GM18870 (cell line): ENCODE results near the gene INPP5D.

Source experiments
- ATAC-seq: cut with Tn5 transposase; IDR thresholded peaks from one replicate; pipeline ENCODE4 v1.9.1; 2021; ENCODE audit warnings: moderate library complexity; ENCODE audit not compliant: unreplicated experiment

The INPP5D gene

DNA sequence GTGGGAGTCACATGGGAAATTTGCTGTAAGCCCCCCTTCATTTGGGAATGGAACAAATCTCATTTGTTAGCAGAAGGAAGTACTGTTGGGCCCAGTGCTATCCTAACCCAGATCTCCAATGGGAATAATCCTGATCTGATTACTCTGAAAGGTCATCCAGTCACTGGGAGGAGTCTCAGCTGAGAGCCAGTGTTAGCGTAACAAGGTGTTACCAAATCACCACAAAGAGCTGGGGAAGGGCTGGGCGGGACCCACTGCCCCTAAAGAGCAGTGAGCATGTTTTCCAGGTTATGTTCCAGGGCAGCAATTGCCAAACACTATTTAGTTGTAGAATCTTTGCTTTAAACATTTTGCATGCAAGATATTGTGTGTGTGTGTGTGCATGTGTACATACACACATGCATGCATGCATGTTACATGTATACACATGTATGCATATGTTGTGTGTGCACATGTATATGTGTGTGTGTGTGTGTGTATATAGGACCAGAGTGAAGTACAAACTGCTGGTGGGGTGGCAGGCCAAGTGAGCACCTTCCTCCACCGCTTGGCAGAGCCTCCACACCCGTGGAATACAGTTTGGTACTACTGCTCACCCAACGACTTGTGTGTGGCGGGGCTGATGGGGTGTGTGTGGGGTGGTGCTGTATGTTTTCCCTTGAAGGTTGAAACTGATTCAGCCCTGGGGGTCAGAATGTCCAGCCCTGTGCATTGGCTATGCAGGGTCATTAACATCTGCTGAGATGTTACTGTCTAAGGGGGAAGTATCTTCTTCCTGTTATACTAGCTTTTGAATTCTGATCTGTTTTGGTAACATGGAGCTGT is 15.2 kb downstream of the INPP5D start:
- ATAC-seq, result peak; percentile 24

- ATAC-seq, result peak; percentile 44
These were observed 15.8 kb downstream of the INPP5D start for GRCh38 chr2:233075966-233076339.

DNA sequence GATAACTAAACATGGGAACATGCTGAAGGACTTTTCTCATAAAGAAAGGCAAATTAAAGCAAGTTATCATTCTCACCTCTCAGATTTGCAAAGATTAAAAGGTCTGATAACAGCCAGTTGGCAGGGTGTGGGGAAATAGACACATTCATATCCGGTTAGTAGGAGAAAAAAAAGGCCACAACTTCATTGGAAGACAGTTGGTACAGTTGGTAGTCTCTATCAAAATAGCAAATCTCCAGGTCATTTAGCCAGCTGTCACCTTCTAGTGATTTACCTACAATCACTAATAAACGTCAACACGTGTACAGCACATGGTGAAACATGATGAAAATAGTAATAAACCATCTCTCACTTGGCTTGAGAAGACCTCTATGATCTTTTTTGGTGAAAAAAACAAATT is 16.6 kb downstream of the INPP5D start:
- ATAC-seq, result no peak

DNA sequence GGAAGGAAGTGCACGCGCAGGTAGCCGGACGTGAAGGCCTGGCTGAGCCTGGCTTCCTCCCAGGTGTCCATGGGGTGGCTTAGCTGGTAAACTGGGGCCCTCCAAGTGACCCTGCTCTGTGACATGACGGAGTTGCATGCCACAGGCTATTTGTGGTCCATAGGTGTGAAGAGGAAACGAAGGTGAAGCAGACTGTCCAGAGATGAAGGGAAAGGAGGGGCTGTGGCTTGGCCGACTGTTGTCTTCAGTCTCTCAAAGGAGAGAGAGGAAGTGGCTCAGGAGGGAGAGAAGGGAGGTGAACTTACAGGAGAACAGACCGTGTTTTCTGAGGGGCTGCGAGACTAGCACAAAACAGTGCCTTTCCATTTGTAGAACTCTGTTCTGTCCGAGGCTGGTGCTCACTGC is 19.3 kb downstream of the INPP5D start:
- ATAC-seq, result peak; percentile 30

GRCh38 chr2:233079953-233080835 is 20.1 kb downstream of the INPP5D start:
- ATAC-seq, result no peak

- no peak for ATAC-seq
These were observed 20.7 kb downstream of the INPP5D start for GRCh38 chr2:233080836-233081229.

GRCh38 chr2:233081232-233081730 is 21.1 kb downstream of the INPP5D start:
- ATAC-seq, result no peak

GRCh38 chr2:233081731-233082221 is 21.6 kb downstream of the INPP5D start:
- ATAC-seq, result no peak

- peak; percentile 48 for ATAC-seq
These were observed 22.2 kb downstream of the INPP5D start for GRCh38 chr2:233082222-233082930.

GRCh38 chr2:233082931-233083755 is 23.0 kb downstream of the INPP5D start:
- ATAC-seq, result no peak

DNA sequence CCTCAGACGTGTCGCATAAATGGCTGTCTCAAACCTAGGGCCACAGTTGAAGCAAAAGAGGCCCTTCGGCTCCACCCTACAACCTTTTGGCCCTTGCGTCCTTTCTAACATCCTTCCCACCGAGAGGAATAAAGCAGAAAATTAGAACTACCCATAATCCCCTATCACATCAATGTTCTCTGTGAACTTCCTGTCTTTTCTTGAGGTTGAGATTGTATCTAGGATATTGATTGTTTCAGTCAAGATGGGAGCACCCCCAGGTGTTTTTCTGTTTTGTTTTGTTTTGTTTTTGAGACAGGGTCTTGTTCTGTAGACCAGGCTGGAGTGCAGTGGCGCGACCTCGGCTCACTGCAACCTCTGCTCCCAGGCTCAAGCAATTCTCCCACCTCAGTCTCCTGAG is 23.6 kb downstream of the INPP5D start:
- ATAC-seq, result no peak

DNA sequence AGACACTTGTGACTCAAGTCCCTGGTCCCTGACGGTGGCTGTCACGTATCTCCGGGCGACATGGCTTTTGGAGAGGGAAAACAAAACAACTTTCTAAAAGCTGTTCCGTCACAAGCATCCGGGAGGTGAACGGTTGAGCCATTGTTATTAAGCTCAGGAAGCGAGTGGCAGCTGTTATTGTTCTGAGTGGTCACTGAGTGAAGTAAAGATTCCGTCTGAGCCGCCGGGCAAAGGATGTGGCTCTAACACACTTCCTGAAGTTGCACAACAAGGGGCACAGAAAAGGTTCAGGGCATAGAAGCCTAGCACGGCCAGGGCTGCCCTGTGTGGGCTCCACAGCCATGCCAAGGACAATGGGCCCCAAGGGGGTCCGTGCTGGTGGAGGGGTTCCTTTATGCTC is 24.3 kb downstream of the INPP5D start:
- ATAC-seq, result no peak

GRCh38 chr2:233085037-233085838 is 25.1 kb downstream of the INPP5D start:
- no peak for ATAC-seq

- ATAC-seq, result no peak
These were observed 25.7 kb downstream of the INPP5D start for GRCh38 chr2:233085839-233086150.

DNA sequence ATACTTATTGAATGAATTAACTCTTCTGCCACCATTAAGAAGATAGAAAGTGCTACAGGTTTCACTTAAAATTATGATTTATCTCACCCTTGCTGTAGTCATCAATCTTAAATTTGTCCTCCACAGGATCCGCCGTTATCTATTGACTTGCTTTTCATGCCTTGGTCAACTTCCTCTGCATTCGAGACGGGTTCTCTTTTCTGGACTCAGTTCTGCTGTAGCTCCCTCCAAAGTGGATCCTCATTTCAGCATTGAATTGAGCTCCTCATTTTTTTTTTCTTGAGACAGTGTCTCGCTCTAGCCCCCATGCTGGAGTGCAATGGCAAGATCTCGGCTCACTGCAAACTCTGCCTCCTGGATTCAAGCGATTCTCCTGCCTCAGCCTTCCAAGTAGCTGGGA is 27.6 kb downstream of the INPP5D start:
- no peak for ATAC-seq

DNA sequence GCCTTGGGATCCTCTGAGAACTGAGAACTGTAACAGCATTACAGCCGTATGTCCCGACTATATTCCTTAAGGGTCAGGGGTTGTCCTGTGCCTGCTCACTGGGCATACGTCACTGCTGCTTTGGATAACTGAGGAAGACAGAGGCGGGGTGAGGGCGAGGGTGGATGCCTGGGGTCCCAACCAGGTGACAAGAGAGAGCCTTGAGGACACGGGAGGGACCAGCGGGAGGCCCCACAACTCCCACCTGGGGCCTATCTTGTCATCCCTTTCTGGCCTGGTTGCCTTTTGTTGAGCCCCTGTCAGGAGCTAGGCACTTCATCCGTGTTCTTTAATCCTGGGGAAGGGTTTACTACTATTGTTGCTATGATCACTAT is 28.8 kb downstream of the INPP5D start:
- ATAC-seq, result no peak

GRCh38 chr2:233089851-233090250 is 29.7 kb downstream of the INPP5D start:
- no peak for ATAC-seq

GRCh38 chr2:233090879-233091278 is 30.7 kb downstream of the INPP5D start:
- no peak for ATAC-seq

GRCh38 chr2:233091595-233092375 is 31.6 kb downstream of the INPP5D start:
- no peak for ATAC-seq
